HG03565 (cell line): Measurements from ENCODE around the gene CCN5.
"Not testable (repeated sequence)": the region's sequence is repeated elsewhere in the genome, so short reads cannot be mapped to it uniquely, and the experiment has no call there.

ENCODE experiments used
- ATAC-seq: cut with Tn5 transposase; IDR thresholded peaks from one replicate; pipeline ENCODE4 v1.9.1; 2021; ENCODE audit warnings: mild to moderate bottlenecking, moderate library complexity; ENCODE audit not compliant: unreplicated experiment

Gene CCN5

DNA sequence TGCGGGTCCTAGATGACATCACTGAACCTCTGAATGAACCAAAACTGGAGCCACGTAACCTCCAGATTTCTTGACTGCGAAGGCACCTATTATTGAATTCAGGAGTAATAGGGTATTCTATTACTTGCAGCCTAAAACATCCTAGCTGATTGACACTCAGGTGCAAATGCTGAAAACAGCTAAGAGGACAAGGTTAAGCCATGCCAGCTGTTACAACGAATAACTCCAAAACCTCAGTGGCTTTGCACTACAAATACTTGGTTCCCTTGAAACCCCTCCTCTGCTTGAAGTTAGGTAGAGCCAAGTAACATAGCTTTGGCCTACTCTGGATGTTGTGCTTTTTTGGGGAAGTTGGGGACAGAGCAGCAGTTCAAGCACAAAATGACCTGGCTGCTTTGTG lies 21.0 kb upstream of the CCN5 start:
- ATAC-seq: no peak

DNA sequence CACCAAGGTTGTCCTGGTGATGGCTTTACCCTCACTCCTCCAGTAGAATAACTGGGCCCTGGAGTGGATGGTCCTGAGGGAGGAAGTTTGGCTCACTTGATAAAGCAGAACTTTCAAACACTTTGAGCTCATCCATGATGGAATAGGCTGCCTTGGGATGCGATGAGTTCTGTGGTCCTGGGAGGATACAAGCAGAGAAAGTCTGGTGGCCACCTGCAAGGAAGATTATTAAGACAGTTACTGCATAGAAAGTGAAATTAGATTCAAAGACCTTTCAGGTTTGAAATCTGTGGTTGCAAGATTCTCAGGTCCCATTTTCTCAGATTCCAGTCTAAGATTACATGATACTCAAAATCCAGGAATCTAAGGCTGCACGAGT lies 19.9 kb upstream of the CCN5 start:
- ATAC-seq: no peak

DNA sequence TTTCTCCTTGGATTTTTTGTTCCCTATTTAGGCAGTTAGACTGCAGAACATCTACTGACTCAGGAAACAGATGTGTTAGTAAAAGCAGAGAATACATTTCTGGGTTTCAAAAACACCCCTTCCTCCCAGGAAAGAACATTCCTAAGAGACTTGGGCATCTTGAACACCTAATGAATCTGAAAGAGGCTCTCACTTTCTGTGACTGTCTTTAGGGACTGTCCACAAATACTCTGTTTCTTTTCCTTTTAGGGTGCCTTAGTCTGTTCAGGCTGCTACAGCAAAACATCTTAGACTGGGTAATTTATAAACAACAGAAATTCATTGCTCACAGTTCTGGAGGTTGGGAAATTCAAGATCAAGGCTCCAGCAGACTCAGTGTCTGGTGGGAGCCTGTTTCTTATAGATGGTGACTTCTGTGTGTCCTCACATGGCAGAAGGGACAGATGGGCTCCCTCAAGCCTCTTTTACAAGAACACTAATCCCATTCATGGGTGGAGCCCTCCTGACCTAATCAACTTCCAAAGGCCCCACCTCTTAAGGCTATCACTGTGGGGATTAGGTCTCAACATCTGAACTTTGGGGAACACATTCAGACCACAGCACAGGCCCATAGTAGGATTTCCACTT lies 19.4 kb upstream of the CCN5 start:
- no peak for ATAC-seq

DNA sequence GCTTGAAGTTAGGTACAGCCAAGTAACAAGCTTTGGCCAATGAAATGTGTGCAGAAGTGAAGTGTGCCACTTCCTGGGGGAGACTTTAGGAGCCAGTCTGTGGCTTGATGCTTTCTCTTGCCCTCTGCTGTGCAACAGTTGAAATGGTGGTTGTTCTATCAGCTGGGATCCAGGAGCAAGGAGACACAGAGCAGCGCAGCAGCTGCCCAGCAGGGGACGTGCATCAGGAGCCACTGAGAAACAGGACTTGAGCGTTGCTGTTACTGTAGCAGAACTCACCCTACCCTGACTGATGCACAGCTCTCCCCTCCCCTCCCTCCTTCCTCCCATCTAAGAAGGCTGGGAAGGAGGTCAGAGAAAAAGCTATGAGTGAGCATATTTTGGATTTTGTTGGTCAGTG lies 18.9 kb upstream of the CCN5 start:
- ATAC-seq: no peak

DNA sequence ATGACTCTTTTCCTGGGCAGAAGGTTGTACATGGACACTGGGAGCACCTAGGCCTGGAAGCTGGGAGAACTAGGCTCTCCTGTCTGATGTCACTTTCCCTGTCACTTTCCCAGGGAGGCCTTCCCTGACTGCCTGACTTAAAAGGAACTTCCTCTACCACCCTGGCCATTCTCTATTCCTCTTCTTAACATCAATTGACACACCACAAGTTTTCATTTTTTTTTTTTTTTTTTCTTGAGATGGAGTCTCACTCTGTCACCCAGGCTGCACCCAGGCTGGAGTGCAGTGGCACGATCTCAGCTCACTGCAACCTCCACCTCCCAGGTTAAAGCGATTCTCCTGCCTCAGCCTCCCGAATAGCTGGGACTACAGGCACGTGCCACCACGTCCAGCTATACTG lies 18.1 kb upstream of the CCN5 start:
- not testable (repeated sequence) for ATAC-seq

DNA sequence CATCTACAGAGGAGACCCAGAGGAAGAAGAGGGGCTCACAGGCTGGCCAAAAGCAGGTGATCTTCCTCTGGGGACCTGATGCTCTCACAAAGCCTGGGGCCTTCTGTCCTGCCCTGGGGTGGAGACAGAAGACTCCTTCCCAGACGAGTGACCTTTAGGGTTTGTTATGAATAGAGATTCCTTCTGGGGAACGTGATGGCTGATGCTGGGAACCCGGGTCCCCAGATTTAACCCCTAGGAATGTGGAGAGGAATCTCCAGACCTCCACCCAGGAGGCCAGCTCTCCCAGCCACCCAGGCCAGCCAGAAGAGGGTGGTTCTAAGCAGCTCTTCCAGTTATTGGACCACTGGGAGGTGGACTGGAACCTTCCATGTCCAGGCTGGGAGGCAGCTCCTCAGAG lies 16.8 kb upstream of the CCN5 start:
- ATAC-seq: no peak

DNA sequence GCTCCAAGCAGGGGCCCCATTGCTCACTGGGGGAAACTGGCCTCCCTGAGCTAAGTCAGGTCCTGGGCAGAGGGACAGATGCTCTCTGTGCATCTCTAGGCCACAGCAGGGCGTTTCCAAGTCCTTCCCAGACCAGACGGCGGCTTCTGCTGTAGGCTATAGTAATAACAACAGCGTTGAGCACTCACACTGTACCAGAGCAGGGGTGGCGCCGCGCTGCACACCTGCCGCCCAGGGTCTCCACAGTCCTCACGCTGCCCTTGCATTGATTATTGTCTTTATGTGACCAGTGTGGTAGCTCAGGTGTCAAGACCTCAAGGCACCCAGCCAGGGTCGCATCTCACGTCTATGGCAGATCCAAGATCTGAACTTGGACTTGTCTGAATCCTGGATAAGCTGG lies 14.9 kb upstream of the CCN5 start:
- ATAC-seq: no peak

DNA sequence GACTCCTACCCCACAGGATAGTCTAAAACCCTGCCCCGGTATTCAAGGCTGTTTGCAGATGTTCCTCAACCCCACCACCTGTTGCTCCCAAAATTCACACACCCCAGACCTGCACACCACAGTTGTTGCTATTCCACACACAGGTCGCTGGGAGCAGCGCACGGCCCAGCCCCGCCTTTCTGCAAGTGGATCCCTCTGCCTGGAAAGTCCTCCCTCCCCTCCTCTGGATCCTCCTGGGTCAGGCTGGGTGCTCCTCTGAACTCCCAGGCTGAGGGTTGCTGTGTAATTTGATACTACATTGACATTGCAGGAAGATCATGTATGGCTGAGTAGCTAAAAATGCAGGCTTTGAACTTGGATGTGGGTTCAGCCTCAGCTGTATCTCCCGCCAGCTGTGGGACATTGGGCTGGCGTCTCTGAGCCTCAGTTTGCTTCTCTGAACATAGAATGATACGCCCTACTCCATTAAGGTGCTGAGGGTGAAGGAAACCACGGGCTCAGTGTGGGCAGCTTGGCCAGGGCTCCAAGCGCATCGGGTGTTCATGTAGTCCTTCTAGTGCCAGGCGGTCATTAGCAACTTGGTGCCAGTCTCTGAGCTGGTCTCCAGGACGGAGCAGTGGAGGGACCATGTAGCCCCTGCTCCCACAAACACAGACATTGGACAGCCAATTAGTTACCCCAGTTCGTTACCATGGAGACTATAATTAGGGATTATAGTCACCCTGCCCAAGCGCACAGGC lies 13.9 kb upstream of the CCN5 start:
- no peak for ATAC-seq

DNA sequence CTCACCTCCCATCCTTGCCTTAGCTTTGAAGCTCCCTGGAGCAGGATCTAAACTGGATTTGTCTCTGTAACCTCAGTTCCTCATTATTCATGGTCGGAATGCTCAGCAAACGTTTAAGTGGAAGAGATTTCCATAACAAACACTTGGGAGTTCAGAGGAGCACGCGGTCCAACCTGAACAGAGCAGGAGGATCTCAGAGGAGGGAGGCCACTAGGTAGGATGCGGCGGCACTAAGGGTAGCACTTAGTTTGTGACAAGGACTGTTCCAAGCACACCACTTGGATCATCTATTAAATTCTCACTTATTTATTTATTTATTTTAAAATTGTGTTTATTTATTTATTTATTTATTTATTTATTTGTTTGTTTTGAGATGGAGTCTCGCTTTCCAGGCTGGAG lies 13.3 kb upstream of the CCN5 start:
- ATAC-seq: no peak

DNA sequence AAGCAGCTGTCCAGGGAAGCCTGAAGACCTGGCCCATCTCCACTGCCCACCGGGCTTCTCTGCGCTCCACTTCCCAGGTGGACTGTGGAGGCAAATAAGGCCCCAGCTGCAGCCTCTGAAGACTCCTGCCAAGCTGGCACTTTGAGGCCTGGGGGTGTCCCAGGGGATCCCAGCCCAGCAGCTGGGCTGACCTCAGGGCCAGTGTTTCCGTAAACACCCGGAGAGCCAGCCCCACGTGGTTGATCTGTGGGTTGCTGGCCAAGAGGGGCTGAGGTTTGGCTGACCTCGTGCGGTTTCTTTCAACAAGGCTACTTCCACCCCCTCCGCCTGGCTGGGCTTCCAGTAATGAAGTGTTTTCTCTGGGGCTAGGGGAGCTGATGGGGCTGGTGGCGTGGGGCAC lies 12.4 kb upstream of the CCN5 start:
- no peak for ATAC-seq

DNA sequence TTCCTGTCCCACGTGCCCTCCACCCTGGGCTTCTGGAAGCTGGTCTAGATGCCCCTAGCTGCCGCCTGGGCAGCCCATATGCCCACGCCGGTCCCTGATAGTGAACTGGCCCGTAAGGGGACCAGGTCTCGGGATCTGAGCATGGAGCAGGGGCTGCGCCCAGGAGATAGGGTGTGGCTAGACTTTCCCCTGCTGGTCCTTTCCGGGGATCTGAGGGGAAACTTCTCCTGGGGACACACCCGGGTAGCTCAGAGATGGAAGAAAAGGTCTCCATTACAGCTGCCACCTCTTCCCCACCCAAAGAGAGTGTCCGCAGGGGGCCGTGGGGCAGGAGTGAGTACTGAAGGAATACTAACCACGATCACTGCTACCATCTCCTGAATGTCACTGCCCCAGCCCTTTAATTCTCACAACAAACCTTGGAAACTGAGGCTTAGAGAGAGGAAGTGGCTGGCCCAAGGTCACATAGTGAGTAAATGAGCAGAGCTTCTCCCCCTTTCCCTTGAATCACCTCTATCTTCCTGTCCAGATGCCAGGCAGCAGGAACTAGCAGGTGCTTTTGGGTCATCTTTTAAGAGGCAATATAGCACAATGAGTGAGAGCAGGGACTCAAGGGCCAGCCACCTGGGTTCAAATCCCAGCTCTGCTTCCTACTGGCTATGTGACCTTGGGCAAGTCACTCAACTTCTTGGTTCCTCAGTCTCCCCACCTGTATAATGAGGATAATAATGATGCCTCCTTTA lies 11.8 kb upstream of the CCN5 start:
- no peak for ATAC-seq

DNA sequence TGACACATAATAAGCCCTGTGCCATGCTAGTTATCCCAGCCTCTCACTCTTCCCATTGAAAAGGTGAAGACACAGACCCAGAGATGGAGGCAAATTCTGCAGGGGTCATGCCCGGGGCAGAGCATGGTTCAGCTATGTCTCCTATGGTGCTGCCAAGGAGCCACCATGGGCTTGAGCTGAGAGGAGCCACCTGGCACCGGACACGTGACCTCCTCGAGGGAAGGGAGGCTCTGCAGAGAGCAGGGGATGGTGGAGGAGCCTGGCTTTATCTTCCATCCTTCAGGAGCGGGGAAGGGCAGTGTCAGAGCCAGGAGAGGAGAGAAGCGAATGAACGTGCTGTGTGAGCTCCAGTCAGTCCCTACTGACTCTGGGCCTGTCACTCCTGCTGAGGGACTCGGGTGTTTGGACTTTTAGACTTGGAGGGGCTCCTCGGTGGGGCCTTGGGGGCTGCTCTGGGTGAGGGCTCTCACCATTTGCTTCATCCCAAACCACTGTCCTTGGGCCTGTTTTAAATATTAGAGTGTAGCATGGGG lies 11.1 kb upstream of the CCN5 start:
- no peak for ATAC-seq

DNA sequence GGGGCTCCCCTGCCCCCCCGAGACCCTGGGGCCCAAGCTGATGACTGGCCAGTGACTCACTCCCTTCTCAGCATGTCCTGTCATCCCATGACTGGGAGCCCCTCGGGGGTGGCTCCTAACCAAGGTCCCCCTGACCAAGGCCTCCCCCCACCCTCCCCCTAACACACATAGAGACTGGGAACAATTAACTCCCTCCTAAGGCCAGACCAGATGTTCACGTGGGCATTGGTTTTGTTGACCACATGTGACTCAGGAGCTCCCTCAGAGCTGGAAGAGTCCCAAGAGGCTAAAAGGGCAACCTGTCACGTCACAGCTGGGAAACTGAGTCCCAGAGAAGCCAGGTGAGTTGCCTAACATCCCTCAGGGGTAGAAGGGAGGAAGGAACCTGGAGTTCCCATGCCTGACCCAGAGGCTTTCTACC lies 10.6 kb upstream of the CCN5 start:
- ATAC-seq: no peak

DNA sequence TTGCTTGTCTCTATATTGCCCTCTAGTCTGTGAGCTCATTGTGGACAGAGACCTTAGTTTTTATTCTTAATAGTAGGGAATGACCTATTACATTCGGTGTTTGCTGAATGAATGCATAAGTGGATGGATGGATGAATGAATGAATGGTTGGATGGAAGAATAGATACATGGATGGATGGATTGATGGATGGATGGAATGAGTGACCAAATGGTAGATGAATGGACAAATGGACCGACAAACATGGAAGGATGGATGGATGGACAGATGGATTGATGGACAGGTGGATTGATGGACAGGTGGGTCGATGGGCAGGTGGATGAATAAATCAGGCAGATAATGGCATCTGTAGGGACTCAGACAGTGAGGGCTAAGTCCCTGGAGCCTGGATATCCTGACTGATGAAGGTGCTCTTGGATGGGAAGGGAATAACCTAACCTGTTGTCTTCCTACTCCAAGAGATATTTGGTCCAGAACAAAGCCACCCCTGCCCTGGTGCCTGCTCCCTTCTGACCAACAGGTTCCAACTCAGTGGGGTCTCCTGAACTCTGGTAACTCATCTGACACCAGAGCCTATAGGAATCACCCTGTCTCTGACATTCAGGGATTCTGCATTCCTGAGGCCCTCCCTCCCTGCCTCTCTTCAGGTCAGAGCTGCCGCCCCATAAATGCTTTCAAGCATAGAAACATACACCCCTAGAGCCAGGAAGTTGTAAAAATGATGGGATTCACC lies 9.6 kb upstream of the CCN5 start:
- ATAC-seq: no peak

DNA sequence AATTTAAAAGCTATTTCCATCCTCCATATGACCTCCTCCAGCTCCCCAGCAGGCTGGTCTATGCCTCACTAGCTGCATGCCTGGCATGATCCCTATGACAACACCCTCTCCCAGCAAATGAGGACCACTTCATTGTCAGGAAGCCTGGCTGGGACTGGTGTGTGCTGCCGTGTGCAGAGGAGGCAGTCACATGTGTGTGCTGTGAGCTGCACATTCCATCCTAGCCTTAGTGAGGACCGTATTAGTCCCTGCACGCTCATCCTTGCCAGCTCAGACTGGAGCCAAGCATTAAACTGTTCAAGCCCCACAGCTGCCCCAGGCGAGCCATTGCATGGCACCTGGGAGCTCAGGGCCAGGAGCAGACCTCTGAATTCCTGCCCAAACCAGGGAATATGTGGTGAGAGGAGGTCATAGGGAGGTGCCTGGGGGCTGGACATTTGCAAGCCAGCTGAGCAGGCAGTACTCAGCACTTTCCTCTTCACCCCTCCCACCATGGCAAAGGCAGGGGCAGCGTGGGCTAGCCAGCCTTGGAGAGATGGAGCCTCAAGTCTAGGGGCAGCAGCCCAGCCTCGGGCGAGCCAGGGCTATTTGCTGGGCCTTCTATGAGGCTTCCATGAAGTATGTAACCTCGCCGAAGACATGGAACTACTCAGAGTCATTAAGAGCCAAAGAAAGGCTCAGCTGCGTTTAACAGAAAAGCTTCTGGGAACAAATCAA lies 8.7 kb upstream of the CCN5 start:
- no peak for ATAC-seq

DNA sequence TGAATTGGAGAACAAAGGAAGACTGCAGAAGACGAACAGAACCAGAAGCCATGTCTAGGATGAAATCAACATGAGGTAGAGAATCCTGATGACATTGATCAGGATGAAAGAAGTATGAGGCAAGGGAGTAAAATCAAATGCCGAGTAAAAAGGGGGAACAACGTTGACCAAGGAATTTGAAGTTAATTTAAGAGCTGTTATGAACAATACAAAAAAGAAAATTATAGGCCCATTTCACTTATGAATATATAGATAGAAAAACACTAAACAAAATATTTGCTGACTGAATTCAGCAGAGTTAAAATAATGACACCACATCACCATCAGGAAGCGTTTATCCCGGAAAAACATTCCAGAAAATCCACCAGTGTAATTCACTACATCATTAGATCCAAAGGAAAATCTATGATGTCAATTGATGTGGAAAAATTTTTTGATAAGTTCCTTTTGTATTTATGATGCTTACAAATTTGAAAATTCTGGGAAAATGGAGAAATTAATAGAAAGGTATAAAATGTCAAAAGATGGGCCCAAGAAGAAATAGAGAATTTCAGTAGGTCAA lies 8.1 kb upstream of the CCN5 start:
- ATAC-seq: no peak

DNA sequence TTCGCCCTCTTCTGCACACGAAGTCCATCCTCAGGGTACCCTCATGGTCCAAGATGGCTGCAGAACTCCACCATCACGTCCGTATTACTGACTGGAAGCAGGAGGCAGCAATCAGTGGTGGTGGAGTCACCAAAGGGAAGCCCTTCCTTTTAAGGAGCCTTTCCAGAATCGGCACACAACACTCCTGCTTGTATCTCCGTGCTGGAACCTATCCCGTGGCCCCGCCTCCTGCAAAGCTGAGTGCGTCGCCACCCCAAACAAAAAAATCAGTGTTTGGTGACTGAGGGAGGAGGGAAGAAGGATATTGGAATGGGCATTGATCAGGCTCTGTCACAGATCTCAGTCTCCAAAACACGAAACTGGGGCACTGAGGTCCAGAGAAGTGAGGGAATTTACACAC lies 5.8 kb upstream of the CCN5 start:
- no peak for ATAC-seq

DNA sequence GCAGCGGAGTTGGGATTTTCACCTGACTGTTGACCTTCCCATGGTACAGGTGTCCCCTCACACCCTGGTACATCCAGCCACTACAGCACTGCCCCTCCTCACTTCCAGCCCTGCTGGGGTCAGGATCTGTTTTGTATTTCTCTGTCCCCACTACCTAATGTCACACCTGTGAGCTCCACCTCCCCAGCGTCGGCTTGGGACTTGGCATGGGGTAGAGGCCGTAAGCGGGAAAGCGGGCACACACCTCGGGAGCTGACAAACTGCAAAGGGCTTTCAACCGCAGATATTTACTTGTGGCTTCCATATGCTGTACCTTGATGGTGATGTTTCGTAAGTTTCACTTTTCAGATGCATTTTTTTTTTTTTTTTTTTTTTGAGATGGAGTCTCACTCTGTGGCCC lies 5.4 kb upstream of the CCN5 start:
- ATAC-seq: no peak

DNA sequence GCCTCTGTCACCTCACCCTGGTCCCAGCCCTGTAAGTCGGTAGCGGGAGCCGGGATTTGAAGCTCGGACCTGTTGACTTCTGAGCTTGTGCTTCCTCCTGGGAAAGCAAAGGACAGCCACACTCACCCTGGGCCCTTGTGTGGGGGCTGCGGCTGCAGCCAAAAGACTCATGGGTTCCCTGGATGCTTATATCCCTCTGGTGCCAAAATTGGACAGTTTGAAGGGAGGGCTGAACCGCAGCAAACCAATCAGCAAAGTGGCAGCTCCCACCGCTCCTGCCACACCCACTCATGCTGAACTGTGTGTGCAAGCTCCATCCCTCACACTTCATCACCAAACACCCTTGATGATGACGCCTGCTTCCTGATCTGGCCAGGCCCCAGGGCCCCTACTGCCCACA lies 3.9 kb upstream of the CCN5 start:
- no peak for ATAC-seq

DNA sequence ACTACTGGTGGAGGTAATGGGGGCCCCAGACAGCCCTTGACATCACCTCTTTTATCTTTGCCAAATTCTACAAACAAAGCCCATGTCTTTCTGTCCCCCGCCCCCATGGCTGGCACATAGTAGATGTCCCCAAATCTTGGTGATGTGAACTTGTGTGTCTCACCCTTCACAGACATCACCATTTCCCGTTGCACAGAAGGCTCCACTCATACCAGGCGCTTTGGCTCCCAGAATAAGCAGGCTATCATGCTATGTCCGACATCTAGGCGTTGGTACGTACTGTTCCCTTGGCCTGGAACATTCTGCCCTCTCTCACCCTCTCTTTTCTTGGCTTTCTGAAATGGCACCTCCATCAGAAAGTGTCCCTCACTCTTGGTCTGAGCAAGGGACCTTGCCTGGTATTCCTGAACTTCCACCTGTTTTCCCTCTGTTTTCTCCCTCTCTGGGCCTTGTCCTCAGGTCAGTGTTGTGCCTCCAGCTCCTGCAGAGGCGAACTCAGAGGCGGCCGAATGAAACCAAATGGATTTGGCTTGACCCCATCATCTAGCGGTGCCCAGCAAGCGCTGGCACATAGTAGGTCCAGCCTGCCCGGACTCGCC lies 968 bp upstream of the CCN5 start:
- no peak for ATAC-seq
